OCI-LY7 (cell line): ENCODE data around the gene CIB1.

Experiments used
- CTCF ChIP-seq: fragments of 200-600 bp; sonication (generic); conservative IDR thresholded peaks from 2 replicates; pipeline ENCODE4 v1.5.1; 2014; ENCODE audit warnings: mild to moderate bottlenecking, antibody characterized with exemption, low read length, moderate library complexity, mixed read lengths
- EZH2phosphoT487 ChIP-seq: fragments of 200-600 bp; sonication (generic); IDR thresholded peaks from 2 replicates; pipeline ENCODE4 v1.6.1; 2018; ENCODE audit warnings: low read depth, borderline replicate concordance, mild to moderate bottlenecking, mixed run types, antibody characterized with exemption, low read length, moderate library complexity, mixed read lengths

- TF ChIP-seq CTCF: no peak
- no peak for TF ChIP-seq EZH2phosphoT487
These were observed 49.5 kb downstream of the CIB1 start for GRCh38 chr15:90184119-90184785.
